ENCODE data around the gene CDKAL1. TPM values are rescaled to one million over a fixed set of nuclear protein-coding genes. Genes with fewer than 3 reads are reported as not detected.

Gene CDKAL1
- polyA plus RNA-seq, 2 of the 4 experiments (the other 2 are of a cell fraction), result 4.7 to 8.3 TPM

GRCh38 chr6:21048047-21048446, 513.8 kb downstream of the CDKAL1 start:
- no peak for TF ChIP-seq ATOH8 (CRISPR knock-in tag; IDR thresholded peaks at IDR 0.05; ENCODE audit: low read depth)
- TF ChIP-seq FOSL2 (IDR thresholded peaks at IDR 0.05), result no peak
- no peak for TF ChIP-seq FOSL2 (CRISPR knock-in tag; IDR thresholded peaks at IDR 0.05)
- TF ChIP-seq MAX (IDR thresholded peaks at IDR 0.05), result no peak
- no peak for TF ChIP-seq HMGXB4 (CRISPR knock-in tag; IDR thresholded peaks at IDR 0.05; ENCODE audit: borderline replicate concordance)
- no peak for TF ChIP-seq CHD4 (IDR thresholded peaks at IDR 0.05; ENCODE audit: borderline replicate concordance)
- no peak for TF ChIP-seq MAFK (IDR thresholded peaks at IDR 0.05; ENCODE audit: partially characterized antibody)
- no peak for TF ChIP-seq KDM1A (IDR thresholded peaks at IDR 0.05; ENCODE audit: low read depth)
- TF ChIP-seq EHMT2 (IDR thresholded peaks at IDR 0.05; ENCODE audit: low read depth), result no peak
- TF ChIP-seq USF2 (IDR thresholded peaks at IDR 0.05), result no peak
- 96% methylated on average over 2 of the region's 2 CpGs for WGBS (ENCODE audit: missing lambda C conversion rate)
- DNase-seq (ENCODE audit: low read depth in 1 of 2, low spot score in 1 of 2) (no peak), ATAC-seq (no peak), FAIRE-seq (no peak)
- CTCF ChIA-PET, result no interaction called here
- H3K4me2 ChIP-seq, result no peak overlapping the region
- H3K9me3 ChIP-seq, result no peaks in the 10 kb centered on the region
- H3K27ac ChIP-seq, result no peak overlapping the region
- H3K4me3 ChIP-seq, result no peak overlapping the region
- POLR2A ChIA-PET, result no interaction called here
- H3K4me1 ChIP-seq, result peaks cover 26% of the 10 kb centered on the region

GRCh38 chr6:21049148-21049547, 514.9 kb downstream of the CDKAL1 start:
- CTCF ChIA-PET, result no interaction called here
- POLR2A ChIA-PET, result no interaction called here

GRCh38 chr6:21049572-21049971, 515.3 kb downstream of the CDKAL1 start:
- DNase-seq (ENCODE audit: low read depth in 1 of 2, low spot score in 1 of 2) (no peak), ATAC-seq (no peak), FAIRE-seq (no peak)
- Histone ChIP-seq H3K4me1 (peaks cover 23% of the 10 kb centered on the region), H3K4me2 (peak overlapping the region; percentile 12; the same call in 1 of the 3 replicates), H3K9me3 (no peaks in the 10 kb centered on the region), H3K27ac (no peak overlapping the region), H3K4me3 (no peak overlapping the region)
- TF ChIP-seq SMC3 (IDR thresholded peaks at IDR 0.05) (no peak), CHD4 (IDR thresholded peaks at IDR 0.05; ENCODE audit: borderline replicate concordance) (no peak), CBX8 (IDR thresholded peaks at IDR 0.05) (no peak), USF2 (IDR thresholded peaks at IDR 0.05) (no peak), GATA3 (IDR thresholded peaks at IDR 0.05; ENCODE audit: borderline replicate concordance) (no peak), ZFP36 (IDR thresholded peaks at IDR 0.05; ENCODE audit: borderline replicate concordance, partially characterized antibody) (no peak), RAD21 (conservative IDR thresholded peaks at IDR 0.05 in 1 of 2, IDR thresholded peaks at IDR 0.05 in 1 of 2) (no peak), KDM1A (IDR thresholded peaks at IDR 0.05; ENCODE audit: low read depth) (no peak), PBX3 (IDR thresholded peaks at IDR 0.05) (no peak)
- CTCF ChIA-PET, result no interaction called here
- POLR2A ChIA-PET, result no interaction called here

More at GRCh38 chr6:21049148-21049547, 514.9 kb downstream of the CDKAL1 start:
- Histone ChIP-seq H3K4me1 (peaks cover 26% of the 10 kb centered on the region), H3K27ac (no peak overlapping the region), H3K4me2 (peak overlapping the region; percentile 12; the same call in 1 of the 3 replicates), H3K4me3 (no peak overlapping the region), H3K9me3 (no peaks in the 10 kb centered on the region)
- FAIRE-seq (no peak), ATAC-seq (no peak), DNase-seq (ENCODE audit: low read depth in 1 of 2, low spot score in 1 of 2) (no peak)
- TF ChIP-seq USF2 (IDR thresholded peaks at IDR 0.05) (no peak), HOXB5 (CRISPR knock-in tag; IDR thresholded peaks at IDR 0.05) (no peak), RAD21 (conservative IDR thresholded peaks at IDR 0.05 in 1 of 2, IDR thresholded peaks at IDR 0.05 in 1 of 2) (no peak), HES2 (IDR thresholded peaks at IDR 0.05) (no peak), CBX8 (IDR thresholded peaks at IDR 0.05) (no peak), MAFK (IDR thresholded peaks at IDR 0.05; ENCODE audit: partially characterized antibody) (no peak), HDAC2 (IDR thresholded peaks at IDR 0.05) (no peak), JUN (IDR thresholded peaks at IDR 0.05) (no peak), EP300 (IDR thresholded peaks at IDR 0.05) (no peak)
